ENCODE measurements around the gene GOLGA6D.
"Not testable (repeated sequence)": the region's sequence is repeated elsewhere in the genome, so short reads cannot be mapped to it uniquely, and the experiment has no call there.

GOLGA6D gene, protein sequence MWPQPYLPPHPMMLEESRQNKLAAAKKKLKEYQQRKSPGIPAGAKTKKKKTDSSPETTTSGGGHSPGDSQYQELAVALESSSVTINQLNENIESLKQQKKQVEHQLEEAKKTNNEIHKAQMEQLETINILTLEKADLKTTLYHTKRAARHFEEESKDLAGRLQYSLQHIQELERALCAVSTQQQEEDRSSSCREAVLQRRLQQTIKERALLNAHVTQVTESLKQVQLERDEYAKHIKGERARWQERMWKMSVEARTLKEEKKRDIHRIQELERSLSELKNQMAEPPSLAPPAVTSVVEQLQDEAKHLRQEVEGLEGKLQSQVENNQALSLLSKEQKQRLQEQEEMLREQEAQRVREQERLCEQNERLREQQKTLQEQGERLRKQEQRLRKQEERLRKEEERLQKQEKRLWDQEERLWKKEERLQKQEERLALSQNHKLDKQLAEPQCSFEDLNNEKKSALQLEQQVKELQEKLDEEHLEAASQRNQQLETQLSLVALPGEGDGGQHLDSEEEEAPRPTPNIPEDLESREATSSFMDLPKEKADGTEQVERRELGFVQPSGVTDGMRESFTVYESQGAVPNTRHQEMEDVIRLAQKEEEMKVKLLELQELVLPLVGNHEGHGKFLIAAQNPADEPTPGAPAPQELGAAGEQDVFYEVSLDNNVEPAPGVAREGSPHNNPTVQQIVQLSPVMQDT

DNA sequence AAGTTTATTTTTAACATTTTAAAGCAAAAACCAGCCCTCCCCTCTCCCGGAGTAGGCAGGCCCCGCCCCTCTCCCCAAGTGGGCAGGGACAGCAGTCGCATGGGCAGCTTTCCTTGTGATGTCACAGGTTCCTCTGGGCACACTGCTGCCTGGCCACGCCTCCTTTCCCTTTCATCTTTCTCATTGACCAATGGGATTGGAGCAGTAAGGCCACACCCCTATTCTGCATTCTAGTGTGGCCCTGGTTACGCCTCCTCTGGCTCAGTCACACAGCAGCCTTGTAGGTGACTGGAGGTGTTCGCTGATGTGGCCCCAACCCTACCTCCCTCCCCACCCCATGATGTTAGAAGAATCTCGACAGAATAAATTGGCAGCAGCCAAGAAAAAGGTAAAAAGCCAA is at the start of gene GOLGA6D:
Gene GOLGA6D (plus strand): TSS at position 264 of the 400 bp plus-strand sequence. CDS start 41 bp downstream, at position 305.
- DNase-seq (ENCODE audit: low read depth), result not testable (repeated sequence)

DNA sequence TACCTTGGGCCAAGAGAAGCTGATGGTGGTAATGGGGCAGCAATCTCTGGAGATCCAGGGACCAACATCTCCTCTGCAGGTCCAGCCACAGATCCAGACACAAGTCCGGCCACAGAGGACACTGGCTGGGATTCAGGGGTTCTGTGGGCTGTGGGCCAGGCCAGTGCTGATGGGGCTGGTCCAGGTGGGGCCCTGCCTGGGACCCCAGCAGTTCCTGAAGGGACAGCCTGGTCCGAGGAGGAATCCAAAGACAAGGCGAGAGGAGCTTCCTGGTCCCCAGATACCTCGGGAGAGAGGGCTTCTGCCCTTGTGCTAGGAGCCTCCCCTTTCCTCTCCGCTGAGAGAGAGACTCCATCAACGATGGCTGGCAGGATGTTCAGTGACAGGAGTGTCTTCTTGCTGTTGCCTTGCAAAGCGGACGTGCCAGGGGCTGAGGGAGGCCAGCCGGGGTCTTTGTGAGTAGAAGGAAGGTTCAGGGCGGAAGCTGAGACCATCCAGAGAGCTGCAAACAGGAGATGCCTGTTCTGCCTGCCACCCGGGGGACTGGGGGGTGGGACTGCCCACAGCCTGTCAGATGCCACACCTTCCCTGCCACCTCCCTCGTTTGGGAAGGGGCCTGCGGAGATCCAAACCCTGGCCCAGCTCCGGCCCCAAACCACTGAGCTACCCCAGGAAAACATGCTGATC is 49.0 kb upstream of the GOLGA6D start:
- no peak for DNase-seq (ENCODE audit: low read depth)

DNA sequence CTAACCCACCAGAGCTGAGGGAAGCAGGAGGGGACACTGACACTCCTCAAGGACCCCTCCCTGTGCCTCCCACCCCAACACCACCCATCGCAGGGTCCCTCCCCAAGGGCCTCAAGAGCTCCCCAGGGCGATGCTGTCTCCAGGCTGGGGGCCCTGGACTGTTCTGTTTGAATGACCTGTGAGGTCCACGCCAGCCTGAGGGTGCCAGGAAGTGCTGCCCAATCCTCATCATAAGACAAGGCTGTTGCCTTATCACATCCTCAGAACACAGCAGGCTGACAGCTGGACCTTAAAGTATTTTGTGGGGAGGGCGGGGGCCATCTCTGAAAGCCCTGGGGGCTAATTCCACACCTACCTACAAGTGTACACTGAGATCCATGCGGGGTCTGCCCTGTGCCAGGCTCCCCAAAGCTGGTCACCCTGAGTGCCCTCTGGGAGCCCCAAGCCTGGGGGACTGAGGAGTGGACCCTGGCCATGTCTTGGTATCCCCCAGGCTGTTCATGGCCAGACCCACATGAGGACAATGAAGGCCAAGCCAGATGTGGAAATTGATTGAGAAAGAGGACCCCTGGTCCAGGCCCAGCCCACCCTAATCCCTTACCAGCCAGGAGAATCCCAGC is 48.3 kb upstream of the GOLGA6D start:
- DNase-seq (ENCODE audit: low read depth), result no peak

DNA sequence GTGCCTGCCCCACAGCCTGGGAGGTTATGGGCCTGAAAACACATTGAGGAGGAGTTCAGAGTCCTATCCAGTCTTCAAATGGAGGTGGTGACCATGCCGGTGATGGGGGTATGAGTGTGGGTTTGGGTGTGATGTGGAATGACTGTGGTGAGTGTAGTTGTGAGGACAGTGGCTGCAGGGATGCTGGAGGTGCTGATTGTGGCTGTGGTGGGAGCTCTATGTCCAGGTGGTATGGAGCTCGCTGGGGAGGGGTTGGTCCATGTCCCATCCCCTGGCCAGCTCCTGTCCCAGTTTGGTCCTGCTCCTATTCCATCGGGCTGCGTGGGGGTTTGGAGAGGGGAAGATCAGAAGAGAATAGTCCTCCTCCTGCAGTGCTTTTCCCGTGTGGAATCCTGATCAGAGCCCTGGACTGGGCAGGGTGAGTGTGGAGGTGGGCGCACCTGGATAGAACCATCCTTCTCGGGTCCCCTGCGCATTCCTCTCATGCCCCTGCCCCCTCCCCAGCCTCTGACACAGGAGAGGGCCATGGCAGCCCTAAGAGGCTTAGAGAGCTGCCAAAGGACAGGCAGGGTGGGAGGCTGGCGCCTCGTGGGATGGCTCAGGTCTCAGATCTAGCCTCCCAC is 47.5 kb upstream of the GOLGA6D start:
- DNase-seq (ENCODE audit: low read depth), result no peak

DNA sequence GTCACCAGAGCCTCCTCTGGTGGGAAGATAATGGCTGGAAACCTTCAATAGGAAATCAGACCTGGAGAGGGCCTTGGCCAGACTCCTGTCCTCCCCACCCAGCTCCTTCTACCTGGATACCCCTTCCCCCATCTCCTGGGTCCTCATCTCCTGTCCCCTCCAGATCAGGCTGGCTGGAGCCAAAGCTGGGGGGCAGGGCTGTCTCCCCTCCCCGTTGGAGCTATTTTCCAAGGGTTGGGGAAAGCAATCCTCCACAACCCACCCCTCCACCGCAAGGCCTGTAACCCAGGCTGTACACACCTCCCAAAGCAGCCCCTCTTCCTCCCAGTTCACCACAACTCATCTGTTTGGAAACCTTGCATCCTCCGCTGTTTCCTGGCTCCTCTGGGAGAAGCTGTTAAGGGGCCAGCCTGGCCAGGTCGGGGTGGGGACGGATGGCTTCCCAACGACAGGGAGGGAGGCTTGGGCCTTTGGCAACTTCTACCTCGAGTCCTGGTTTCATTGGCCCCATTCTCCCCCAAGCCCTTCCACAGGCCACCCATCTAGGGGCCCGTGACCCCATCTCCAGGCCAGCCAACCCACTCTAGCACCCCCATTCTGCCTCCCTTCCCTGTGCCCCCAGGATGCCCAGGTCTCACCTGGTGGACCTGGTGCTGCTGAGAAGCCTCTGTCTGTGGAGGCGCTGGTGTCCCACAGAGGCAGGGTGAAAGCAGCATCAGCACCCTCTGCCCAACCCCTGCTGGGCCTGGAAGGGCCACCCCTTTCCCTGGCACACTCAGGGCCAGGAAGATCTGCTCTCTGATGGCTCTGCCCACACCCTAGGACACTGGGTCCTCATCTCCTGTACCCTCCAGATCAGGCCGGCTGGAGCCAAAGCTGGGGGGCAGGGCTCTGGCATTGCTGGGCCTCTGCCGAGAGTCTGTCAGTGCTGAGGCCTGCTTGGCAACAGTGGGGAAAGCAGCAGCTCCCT is 46.6 kb upstream of the GOLGA6D start:
- no peak for DNase-seq (ENCODE audit: low read depth)

DNA sequence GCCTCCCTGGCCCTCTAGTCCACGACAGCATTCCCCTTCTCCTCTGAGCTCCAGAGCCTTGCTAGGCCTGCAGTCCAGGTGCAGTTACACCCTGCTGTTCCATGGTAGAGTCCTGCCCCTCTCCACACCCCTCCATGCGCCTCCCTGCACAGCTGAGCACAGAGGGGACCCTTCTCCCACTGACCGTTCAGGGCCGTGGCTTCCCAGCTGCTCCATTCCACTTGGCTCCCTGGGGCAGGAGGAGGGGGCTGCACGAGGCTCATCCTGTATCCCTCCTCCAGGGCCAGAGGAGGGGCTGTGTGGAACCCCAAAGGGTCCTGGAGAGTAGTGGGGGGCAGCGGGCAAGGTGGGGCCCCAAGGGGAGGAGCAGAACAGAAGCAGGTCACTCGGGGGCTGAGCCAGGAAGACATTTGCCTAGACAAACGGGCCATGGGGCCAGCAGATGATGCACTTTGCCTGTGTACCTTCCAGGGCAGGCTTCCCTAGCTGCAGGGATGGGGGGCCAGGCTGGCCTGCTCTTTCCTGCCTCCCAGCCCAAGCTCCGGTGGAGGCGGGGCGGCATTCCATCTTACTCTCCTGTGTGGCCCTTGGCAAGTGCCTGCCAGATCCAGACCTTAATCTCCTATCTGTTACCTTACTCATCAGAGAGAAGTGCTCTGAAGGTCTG is 45.2 kb upstream of the GOLGA6D start:
- no peak for DNase-seq (ENCODE audit: low read depth)

DNA sequence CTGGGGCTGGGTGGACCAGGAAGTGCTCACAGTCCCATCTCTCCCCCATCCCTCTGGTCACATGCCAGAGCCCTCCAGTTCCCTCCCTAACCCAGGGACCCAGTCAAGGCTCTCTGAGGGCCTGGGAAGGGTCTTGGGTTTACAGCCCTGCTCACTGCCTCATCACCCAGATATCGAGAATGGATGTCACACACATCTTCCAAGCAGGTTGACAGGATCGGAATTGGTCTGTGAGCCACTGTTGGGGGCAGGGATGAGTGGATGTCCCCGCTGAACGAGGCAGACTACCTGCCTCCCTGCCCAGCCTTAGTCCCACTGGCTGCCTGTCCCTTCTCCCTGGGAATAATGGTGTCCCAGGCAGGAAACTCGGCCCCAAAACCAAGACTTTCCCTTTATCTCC is 44.5 kb upstream of the GOLGA6D start:
- no peak for DNase-seq (ENCODE audit: low read depth)

DNA sequence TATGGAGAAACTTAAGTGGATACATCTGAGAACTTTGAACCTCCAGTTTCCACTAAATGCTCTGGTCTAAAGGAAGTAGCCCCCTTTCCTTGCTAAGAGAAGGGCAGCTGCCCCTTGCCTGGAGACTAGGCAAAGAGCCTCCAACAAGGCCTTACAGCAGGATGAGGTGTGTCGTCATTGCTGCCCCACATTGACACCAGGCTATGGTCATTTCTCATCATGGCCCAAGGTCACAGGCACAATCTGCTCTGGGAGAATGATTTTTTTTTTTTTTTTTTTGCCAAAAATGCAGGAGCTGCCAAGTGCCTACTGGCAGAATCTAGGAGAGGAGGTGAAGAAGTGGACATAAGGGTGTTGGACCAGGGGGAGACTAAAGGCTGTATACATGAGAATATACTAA is 36.9 kb upstream of the GOLGA6D start:
- not testable (repeated sequence) for DNase-seq (ENCODE audit: low read depth)

DNA sequence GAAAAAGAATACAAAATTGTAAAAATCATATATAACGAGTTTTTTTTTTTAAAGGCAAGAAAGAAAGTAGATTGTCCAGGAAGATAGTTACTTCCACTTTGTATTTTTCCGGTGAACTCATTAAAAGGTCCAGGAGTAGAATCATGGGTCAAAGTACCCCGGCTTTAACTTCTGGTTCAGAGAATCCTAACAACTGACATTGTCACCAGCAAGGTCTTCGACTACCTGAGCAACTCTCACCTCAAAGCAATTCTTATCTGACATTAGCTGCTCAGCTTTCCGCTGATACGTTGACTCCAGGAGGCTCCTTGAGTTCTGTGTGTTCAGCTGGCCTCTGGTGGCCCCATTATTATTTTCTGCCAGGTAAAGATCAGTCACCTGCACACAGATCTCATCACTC is 33.6 kb upstream of the GOLGA6D start:
- not testable (repeated sequence) for DNase-seq (ENCODE audit: low read depth)

DNA sequence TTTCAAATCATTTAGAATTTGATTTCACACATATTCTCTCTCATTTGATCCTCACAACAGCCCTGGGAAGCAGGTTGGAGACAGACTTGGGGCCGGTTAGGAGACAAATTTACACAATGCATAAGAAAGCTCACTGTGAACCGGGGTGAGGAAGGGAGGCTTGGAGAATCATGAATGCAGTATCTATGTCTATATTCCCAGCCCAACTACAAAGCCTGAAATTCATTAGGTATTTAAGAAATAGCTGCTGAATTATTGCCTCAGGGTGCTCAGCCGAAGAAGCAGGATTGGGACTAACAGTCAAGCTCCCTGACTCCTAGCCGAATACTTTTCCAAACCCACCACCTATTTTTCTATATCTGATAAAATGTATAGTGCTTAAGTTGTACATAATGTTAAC is 32.9 kb upstream of the GOLGA6D start:
- DNase-seq (ENCODE audit: low read depth), result no peak

DNA sequence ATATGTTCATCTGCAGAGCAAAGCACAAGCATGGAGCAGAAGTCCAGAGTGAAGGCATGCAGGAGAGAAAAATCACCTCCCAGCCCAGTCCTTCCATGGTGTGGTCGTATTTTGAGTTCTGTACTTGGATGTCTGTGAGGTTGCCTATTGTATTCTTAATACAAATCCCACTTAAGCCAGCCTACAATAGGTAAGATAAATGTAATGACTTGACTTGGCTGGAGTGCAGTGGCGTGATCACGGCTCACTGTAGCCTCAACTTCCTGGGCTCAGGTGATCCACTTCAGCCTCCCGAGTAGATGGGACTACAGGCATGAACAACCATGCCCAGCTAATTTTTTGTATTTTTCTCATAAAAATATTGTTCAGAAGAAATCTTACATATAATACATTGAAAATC is 31.3 kb upstream of the GOLGA6D start:
- not testable (repeated sequence) for DNase-seq (ENCODE audit: low read depth)

DNA sequence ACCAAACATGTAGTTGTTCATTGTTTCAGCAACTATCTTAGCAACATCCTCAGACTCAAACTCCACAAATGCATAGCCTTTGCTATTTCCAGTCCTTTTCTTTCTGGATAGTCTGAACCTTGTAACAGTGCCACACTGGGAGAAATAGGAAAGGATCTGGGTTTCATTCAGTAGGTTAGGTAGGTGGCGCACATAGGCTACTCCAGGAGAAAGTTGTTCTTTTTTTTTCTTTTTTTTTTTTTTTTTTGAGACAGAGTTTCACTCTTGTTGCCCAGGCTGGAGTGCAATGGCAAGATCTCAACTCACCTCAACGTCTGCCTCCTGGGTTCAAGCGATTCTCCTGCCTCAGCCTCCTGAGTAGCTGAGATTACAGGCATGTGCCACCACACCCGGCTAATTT is 30.4 kb upstream of the GOLGA6D start:
- not testable (repeated sequence) for DNase-seq (ENCODE audit: low read depth)

DNA sequence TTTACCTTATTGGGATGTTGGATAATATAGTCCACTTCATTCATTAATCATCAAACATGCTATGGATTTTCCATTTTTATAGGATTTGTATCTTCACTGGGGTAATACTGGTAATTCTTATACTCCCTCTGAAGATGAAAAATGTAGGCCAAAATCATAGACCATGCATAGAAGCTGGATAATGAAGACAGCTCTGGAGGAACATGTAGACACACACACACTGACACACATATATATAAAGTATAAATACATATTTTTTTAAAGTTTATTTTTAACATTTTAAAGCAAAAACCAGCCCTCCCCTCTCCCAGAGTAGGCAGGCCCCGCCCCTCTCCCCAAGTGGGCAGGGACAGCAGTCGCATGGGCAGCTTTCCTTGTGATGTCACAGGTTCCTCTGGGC is 24.6 kb upstream of the GOLGA6D start, which contains the start of gene GOLGA6C:
Gene GOLGA6C (plus strand): TSS at position 301 of the 400 bp plus-strand sequence. CDS start 265 bp downstream, outside the sequence.
- not testable (repeated sequence) for DNase-seq (ENCODE audit: low read depth)

DNA sequence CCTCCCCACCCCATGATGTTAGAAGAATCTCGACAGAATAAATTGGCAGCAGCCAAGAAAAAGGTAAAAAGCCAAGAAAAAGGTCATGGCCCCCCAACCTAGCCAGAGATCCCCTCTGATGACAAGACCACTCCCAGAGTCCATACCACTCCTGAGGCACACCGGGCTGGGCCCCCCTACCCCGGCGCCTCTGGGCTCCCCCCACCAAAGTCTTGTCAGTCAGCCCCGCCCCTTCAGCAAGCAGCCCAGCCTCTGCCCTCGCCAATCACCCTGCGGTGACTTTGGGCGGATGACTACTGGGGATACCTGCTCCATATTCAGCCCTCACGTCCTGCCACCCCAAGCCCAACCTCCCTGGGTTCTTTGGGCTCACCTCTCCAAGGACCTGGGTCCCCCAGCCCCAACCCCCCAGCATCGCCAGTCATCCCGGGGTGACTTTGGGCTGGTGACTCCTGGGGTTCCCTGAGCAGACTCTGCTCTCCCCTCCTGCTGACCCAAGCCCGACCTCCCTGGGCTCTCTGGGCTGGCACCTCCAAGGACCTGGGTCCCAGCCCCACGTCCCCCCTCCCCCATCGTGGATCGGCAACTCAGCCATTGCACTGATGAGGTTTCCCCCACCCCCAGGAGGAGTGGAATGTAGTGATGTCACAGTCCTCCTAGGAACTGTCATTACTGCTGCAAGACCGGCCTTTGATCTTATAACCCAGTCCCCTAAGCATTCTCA is 23.9 kb upstream of the GOLGA6D start:
- DNase-seq (ENCODE audit: low read depth), result not testable (repeated sequence)

DNA sequence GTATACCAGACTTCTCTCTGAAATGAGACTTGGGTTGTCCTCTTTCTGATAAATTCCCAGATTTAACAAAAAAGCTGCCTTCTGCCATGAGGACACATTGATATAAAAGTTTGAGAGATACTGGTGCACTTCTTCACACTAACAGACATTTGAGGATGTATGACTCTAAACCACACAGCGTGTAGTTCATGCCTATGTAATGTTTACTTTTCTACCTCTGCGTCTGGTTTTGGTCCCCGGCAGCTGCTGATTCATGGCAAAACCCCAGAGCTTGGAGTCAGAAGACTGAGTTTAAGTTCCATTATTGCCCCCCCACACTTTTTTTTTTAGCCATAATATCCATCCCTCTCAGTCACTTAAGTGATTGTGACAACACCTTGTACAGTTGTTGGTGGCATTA is 22.8 kb upstream of the GOLGA6D start:
- DNase-seq (ENCODE audit: low read depth), result not testable (repeated sequence)

DNA sequence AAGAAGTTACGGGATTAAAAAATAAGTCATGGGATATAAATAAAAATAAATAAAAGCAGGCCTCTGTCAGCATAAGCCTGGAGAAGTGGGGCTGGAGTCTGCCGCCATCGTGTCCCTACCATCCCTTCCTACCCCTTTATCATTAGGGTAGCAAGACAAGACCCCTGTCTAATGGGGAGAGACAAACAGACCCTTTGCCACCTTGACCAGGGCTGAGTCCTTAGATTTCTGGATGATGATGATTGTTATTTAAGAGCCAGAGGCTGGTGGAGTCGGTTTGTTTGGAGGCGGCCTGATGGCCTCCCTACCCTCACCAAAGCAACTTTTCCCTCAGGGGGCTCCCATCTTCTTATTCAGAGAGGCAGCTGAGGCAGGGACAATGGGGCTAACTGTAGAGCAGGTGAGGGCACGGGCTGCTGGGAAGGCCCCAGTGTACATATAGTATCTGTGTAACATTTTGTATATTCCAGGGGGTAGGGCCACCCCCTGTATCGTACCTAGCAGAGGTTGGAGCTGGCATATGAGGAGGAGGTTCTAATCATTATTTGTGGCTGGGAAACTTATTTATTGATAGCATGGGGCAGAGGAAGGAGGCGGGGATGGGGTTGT is 8.8 kb upstream of the GOLGA6D start:
- not testable (repeated sequence) for DNase-seq (ENCODE audit: low read depth)

DNA sequence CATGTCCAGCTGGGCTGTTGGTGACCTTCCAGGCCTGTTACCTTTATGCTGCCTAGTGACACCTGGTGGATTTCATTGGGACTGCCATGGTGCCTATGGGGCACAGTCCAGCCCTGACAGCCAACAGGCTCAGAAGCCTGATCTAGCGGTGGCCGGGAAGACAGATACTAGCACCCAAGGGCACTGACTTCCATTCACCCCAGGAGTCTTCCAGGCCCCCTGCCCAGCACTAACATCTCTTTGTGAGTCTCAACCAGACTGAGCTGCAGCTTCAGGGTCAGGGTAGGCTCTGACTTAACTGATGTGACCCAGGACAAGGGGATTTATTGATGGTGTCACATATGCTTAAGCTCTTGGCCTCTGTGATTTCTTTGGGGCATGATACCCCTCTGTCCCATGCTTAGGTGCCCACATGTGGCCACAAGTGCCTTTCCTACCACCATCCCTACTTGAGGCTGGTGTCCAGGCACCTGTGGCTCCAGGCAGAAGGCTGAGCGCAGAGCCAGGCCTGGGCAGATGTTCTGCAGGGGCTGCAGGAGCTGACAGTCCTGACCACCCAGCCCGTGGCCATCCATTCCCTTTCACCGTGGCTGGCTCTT is 8.0 kb upstream of the GOLGA6D start:
- peak; percentile 43 for DNase-seq (ENCODE audit: low read depth)

DNA sequence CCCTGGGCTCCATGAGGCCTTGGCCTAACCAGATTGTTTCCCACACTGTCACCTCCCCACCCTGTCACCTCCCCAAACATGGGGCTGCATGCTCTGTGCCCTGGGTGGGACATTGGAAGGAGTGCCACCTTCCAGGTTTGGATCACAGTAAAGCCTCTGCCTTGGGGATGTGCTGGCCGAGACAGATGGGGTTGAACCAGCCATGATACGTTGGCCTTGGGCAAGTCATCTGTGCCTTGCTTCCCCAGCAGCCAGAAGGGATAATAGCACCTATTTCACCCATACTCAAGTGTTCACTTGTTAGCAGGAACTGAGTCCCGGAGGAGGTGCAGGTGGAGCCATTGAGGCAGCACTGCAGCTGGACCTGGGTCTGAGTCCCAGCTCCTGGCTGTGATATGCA is 7.0 kb upstream of the GOLGA6D start:
- not testable (repeated sequence) for DNase-seq (ENCODE audit: low read depth)

Data from stimulated activated CD8-positive, alpha-beta memory T cell treated with anti-CD3 and anti-CD28 coated beads, Interleukin-12 subunit alpha, Interleukin-12 subunit beta, amount 100 ng/mL, for 1 hour (primary cell).